GM19035 (cell line): Measurements from ENCODE around the gene SLC15A1.

ENCODE experiments used
- ATAC-seq: cut with Tn5 transposase; IDR thresholded peaks from one replicate; pipeline ENCODE4 v1.9.1; 2021; ENCODE audit not compliant: unreplicated experiment

Gene SLC15A1

DNA sequence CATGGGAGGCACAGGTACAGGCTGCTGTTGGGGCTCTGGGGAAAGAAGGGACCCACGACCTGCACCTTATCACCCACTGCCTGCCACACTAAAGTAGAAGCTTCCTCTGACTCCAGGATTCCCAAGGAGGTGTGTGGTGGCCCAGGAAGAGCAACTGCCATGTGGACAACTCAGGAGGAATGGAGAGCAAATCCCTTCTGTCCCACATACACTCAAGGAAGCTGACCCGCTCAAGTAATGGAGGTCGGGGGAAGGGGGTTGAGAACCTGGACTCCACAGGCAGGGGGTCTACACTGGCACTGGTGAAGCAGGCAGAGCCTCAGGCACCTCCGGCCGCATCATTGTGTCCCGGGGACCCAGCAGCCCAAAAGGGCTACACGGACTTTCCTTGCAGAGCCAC lies 29.4 kb upstream of the SLC15A1 start:
- no peak for ATAC-seq

DNA sequence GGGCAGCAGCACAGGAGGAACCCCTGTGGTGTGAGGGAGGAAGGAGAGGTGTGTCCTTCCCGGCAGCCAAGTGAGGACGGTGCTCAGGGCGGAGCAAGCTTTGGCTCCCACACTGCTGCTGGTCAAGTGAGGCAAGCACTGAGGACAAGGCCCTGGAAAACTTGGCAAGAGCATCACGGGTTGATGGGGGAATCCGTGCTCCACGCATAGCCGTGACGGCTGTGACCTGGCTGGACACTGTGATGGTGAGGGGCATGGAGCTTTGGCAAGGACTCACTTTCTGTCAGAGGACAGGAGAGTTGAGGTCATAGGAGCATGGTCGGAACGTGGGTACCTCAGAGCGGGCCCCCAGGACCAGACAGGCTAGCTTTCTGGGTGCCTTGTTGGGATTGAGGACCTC lies 29.0 kb upstream of the SLC15A1 start:
- ATAC-seq, result no peak

DNA sequence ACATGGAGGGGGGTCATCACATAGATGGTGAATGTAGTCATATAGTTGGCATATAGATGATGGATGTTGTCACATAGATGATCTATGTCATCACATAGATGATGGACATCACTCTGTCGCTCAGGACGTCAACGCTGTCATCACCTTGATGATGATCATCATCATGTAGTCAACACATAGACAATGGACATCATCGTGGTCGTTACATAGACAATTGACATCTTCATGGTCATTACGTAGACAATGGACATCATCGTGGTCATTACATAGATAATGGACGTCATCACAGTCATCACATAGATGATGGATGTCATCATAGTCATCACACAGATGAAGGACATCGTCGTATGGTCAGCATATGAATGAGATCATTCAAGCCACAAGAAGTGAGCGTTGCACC lies 28.6 kb upstream of the SLC15A1 start:
- ATAC-seq, result no peak

DNA sequence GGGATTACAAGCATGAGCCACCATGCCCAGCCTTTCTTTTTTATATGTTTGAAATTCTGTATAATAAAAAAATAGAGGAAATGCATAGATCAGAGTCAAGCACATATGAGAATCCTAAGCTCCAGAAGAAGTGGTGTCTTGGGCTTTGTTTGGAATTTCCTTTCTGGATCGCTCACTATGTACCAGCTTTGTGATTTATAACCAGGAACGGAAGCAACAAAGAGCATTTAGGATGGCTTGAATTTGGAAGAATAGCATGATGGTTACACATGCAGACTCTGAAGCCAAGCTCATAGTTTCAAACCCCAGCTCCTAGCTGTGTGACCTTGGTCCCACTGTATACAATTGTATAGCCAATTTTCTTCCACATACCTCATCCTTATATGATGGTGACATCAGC lies 28.0 kb upstream of the SLC15A1 start:
- ATAC-seq, result no peak

DNA sequence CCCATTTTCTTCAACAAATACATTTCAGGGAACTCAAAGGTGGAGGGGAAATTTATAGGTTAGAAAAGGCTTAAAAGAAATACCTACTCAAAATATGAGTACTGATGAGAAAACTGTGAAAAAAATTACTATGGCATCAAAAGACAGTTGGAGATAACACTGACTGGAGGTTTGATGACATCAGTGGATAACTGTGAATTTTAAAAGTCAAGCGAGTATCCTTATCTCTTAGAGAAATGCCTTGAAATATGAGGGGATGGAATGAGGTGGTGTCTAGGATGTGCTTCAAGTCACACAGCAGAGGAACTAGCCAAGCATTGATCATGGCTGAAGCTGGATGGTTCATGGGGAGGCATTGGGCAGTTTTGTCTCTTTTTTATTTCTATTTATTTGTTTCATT lies 27.2 kb upstream of the SLC15A1 start:
- no peak for ATAC-seq

DNA sequence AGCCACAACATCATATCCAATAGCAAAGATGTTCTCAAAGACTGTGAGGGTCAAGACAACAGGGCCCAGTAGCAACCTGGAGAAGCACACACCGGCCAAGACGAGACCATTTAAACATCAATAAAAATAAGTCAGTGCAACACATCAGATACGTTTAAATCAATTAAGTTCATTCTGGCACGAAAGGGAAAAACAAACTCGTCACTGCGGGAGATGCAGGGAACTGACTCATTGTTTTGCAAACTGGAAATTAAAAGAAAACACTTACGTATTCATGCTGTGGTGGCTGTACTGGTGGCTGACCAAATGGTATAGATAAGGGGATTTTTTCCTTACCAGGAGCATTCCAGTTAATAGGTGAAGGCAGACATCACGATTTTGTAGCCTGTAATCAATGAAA lies 26.3 kb upstream of the SLC15A1 start:
- ATAC-seq, result no peak

DNA sequence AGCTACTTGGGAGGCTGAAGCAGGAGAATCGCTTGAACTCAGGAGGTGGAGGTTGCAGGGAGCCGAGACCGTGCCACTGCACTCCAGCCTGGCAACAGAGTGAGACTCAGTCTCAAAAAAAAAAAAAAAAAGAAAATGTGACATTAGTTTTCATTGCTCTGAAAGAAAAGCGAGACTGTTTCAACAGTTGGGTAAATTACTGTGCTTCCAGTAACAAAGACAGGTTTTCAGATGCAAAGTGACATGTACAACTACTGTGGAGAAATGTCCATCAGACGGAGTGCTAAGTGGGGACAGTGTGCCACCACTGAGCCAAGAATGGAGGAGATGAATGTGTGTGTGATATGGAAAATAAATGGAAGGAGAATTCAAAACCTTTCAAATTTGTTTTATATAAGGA lies 24.2 kb upstream of the SLC15A1 start:
- no peak for ATAC-seq

DNA sequence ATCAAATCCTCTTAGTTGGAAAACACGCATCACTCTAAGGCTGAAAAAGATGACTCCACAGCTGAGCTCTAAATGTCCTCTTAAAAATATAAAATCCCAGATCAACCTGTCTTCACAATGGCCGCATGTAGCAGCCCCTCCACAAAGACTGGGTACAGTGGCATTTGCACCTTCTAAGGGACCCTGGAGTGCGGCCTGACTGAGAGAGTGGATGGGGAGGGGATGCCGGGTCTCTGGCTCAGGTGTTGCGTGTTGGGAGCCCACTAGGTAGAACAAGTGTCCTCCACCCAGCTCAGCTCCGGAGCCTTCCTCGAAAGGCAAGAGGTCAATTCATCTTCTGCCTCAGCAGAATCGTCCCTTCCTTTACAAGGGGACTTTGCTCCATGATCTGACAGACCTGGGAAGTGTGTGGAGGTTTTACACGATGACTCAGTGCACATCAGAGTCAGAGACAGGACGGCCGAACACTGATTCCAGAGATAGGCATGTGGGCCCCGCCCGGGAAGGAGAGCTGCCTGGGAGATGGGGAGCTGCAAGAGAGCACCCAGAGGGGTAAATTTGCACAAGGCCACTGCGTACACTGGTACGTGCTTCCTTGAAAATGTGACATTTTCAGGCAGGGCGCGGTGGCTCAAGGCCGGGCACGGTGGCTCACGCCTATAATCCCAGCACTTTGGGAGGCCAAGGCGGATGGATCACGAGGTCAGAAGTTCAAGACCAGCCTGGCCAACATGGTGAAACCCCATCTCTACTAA lies 23.5 kb upstream of the SLC15A1 start:
- no peak for ATAC-seq

DNA sequence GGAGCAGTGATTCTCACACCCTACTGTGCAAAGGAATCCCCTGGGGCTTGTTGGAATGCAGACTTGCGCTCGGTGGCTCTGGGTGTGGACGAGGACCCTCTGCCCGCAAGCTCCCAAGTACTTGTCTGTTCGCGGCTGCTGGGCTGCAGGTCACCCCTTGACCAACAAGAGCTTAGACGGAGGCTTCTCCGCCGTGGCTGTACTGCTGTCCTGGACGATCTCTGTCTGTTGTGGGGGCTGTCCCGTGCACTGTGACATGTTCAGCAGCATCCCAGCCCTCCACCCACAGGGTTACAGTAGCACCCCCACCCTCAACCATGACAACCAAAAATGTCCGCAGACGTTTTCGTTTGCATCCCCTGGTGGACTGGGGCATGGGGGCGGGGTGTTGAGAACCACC lies 22.9 kb upstream of the SLC15A1 start:
- no peak for ATAC-seq

DNA sequence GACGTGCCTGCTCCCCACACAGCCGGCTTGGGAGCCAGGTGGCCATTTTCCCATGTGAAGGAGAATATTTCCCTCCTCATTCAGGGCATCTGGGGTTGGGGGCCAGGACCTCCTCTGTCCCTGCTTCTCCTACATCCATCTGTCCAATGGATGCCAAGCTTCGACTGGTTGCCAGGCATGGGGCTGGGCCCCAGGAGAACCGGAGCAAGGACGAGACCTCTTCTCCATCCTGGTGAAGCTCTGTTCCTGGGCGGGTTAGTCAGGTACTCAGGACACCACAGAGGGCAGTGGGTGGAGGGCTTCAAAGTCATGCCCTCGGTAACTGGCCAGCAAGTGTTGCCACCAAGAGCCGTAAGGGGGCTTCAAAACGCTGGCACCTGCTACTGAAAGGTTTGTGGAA lies 22.3 kb upstream of the SLC15A1 start:
- no peak for ATAC-seq

DNA sequence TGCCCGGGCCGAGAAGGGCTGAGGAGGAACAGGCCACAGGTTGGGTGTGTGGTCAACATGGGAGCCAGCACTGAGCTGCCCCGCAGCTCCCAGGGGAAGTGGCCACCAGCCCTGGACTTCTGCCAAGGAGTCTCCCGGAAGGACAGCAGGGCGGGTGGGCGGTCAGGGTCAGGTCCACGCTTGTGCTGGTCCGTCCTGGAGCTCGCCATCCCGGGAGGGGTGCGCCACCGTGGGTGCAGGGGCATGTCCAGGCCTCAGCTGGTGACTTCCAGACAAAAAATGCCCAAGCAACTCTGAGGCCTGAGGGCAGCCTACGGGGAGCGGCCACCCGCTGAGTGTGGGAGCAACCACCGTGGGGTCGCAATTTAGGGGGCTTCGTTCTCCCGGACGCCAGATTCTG lies 21.4 kb upstream of the SLC15A1 start:
- no peak for ATAC-seq

DNA sequence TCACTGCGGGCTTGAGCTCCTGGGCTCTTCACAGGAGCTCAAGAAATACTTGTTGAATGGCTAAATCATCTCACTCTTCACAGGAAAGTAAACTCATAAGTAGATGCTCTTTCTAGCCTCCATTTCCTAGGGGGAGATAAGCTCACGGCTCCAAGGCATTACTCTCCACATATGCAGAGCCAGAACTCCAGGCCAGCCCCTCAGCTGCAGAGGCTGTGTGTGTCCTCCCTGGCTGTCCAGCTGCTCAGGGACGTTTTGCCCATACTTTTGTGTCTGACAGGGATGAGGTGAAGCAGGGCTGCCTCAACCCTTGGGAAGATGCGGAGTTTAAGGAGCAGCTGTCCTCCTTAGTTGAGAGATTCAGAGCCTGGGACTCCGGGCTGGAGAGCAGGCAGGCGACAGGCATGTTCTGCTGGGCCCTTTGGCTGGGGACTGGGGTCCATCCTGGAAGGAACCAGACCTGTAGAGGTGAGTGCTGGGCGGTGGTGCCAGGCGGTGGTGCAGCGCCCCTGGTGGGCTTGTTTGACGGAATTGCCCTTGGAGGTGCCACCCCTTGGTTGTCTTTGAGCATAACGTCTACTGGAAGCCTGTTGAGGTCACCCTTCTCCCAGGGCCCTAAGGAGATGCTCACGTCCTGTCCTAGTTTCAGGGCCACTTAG lies 20.5 kb upstream of the SLC15A1 start:
- no peak for ATAC-seq

DNA sequence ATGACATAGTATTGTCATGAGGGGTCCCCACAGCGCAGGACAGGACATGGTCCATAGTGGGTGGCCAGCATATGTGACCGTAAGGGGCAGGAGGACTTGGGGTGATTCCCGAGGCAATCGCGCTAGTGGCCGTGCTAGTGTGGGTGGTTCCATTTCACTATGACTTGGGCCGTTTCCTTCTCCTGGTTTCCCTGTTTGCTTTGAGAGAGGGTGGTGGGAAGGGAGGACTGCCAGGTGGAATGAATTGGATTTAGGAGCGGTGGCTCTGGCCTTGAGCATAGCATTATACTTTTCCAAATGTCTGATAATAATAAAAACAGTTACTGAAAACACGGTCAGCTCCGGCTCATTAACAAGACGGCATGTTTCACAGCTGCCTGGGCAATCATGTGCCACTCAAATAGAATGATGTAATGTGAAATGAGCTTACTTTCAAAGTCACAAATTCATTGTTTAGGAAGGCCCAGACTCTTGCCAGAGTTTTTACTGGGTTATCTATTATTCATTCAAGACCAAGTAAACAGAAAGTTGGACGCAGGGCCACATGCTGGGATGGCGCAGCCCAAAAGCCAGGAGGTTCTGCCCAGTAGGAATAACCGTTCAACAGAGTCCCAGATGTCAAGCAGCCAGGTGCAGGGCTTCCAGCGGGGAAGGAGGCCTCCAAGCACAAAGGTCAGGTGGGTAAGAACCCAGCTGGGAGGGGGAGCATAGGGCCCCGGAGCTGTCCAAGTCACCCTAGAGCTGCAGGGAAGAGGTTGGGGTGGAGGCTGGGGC lies 19.6 kb upstream of the SLC15A1 start:
- ATAC-seq, result no peak

DNA sequence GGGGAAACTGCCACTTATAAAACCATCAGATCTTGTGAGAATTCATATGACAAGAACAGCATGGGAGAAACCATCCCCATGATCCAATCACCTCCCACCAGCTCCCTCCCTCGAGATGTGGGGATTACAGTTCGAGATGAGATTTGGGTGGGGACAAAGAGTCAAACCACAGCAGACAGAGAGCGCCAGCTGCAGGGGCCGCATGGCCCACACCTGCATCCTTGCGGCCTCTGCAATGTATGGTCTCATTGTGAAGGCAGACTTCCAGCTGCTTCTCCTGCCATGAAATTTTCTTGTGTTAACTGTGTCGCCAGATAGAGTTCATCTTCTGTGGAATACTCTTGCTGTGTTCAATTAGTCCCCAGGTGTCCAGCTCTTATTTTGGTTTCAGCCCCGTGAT lies 17.3 kb upstream of the SLC15A1 start:
- no peak for ATAC-seq

DNA sequence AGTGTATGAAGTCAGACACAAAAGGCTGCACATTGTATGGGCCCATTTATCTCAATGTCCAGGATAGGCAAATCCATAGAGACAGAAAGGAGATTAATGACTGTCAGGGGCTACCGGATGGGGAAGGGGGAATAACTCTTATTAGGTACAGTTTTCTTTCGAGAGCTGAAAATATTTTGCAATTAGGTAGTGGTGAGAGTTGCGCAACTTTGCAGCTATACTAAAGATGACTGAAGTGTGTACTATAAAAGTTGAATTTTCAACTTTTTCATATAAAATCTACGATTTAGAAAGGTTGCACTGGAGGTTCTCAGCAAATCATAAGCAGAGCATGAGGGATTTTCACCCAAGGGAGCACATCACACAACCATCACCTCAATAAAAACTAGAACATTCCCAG lies 16.1 kb upstream of the SLC15A1 start:
- no peak for ATAC-seq

DNA sequence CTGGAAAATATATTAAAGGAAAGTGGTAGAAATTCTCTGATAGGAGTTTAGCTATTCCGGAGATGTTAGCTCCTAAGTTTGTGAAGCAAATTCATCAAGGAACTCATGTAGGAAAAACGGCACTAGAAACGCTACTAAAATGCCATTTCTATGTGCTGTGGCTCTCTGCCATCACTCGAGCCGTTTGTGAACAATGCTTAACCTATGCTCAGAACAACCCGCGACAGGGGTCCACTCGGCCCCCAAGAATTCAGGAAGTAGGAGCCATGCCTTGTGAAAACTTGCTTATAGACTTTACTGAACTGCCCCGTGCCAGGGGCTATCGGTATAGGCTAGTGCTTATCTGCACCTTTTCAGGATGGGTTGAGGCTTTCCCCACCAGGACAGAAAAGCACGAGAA lies 14.2 kb upstream of the SLC15A1 start:
- ATAC-seq, result no peak

DNA sequence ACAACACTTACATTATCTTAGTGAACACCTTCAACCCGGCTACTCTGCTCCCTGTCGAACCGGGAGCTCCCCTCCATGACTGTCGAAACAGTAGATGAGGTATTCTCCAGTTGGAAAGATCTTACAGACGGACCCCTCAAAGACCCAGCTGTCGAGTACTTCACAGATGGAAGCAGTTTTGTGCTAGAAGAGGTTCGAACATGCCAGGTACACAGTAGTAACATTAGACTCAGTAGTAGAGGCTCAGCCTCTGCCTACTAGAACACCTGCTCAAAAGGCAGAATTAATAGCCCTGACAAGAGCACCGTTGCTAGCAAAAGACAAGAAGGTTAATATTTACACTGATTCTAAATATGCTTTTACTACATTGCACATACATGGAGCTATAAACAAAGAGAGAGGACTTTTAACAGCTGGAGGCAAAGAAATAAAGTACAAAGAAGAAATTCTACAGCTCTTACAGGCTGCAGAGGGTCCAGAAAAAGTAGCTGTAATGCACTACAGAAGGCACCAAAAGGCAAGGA lies 13.6 kb upstream of the SLC15A1 start:
- ATAC-seq, result no peak

DNA sequence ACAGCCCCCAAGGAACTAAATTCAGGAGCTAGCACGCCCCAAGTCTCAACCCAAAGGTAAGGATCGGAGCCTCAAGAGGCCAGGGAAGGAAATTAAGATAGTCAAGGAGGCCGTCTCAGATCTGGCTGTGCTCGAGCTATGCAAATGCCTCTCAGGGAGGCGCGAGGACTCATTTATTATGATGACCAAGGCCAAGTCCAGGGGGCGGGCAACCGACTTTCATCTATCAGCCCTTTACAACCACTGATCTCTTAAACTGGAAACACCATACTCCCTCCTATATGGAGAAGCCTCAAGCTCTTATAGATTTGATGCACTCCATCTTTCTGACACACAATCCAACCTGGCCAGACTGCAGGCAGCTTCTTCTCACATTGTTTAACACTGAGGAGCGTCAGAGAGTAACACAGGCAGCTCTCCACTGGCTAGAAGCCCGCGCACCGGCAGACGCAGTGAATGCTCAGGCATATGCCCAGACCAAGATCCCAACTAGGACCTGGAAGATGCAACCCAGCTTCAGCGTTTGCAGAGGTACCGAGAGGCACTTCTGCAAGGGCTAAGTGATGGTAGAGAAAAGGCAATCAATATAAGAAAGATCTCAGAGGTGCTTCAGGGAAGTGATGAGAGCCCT lies 9.6 kb upstream of the SLC15A1 start:
- peak; percentile 31 for ATAC-seq

DNA sequence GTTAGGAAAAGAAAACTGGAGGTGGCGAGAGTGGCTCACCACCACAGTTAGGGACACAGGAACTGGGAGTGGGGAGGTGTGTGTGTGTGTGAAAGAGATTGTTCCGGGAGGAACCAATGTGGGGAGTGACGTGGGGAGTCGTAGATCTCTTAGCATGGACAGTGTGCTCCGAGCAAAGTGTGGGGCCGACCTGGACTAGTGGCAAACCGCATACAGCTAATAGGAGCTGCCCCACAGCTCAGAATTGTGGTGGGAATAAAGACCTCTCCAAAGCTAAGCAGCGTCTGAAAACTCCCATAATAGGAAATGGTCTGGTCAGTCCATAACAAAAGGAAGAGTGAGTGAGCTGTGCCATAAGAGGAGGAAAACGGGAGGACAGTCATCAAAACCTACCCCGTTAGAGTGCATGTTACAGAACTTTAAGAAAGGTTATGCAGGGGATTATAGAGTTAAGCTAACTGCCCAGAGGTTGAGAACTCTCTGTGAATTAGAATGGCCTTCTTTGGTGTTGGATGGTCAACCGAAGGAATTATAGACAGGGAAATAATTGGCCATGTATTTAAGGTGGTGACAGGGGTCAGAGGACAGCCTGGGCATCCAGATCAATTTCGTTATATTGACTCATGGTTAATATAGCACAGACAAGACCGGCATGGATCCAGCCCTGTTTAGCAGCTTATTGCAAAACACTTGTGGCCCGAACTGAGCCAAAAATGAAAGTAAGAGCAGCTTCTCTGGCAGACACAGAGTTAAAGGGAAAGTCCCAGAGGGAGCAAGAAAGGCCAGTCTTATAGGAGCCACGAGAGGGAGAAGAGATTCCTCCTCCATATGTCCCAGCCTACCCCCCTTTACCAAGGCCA lies 8.9 kb upstream of the SLC15A1 start:
- ATAC-seq, result peak; percentile 84

DNA sequence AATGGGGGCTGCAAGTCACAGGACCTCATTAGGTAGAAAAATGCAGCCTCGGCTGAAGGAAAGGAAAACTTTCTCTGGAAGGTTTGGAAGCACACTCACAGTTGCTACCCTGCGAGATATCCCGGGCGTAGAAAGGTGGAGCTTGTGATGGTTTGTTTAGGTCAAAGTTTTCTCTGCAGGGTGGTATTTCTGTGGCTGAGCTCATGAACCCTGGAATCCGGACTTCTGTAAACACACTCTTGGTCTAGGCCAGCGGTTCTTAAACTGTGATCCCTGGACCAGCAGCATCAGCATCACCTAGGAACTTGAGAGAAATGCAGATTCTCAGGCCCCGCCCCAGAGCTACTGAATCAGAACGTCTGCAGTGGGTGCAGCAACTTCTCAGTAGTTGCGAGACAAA lies 3.3 kb upstream of the SLC15A1 start:
- ATAC-seq, result no peak

DNA sequence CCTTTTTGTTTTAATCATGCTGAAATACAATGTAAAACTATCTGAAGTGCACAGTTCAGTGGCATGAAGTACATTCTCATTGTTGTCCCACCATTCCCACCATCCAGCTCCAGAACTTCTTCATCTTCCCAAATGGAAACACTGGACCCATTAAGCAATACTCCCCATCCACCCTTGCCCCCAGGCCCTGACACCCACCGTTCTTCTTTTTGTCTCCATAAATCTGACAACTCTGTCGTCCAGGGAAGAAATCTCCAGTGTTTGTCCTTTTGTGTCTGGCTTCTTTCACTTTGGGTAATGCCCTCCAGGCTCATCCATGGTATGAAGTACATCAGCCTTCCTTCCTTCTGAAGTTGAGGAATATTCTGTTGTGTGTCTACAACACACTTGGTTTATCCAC lies 2.6 kb upstream of the SLC15A1 start:
- ATAC-seq, result no peak
